Stimulated activated CD4-positive, alpha-beta T cell treated with anti-CD3 and anti-CD28 coated beads, Interleukin-1b, Interleukin-23, amount 100 ng/mL, for 1 hour (primary cell): ENCODE data around the gene ADCY10.
"Not testable (repeated sequence)": the region's sequence is repeated elsewhere in the genome, so short reads cannot be mapped to it uniquely, and the experiment has no call there.

Experiments
- DNase-seq, 2 donors: peaks; one replicate each; pipeline ENCODE4 v3.0.0-alpha.2; 2020; ENCODE audit warnings: low read depth in 2 of 2

ADCY10 gene

DNA sequence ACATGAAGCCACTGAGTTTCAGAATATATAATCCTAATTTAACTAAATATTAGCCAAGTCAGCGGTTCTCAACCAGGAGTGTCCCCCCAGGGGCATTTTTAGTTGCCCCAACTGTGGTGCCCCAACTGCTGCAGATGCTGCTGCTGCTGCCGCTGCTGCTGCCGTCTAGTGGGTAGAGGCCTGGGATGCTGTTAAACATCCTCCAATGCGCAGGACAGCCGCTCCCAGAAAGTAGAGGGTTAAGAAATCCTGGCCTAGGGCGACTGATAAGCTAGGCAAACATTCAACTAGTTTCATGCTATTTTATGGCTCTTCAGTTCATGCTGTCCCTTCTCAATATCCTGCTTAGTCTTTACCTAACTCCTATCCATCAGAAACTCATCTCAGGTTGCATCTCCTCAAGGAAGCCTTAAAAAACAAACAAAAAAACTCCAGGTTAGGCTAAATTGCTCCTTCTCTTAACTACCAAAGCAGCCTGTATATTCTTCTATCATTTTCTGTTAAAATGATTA, 12.6 kb upstream of the ADCY10 start:
- no peak for DNase-seq

DNA sequence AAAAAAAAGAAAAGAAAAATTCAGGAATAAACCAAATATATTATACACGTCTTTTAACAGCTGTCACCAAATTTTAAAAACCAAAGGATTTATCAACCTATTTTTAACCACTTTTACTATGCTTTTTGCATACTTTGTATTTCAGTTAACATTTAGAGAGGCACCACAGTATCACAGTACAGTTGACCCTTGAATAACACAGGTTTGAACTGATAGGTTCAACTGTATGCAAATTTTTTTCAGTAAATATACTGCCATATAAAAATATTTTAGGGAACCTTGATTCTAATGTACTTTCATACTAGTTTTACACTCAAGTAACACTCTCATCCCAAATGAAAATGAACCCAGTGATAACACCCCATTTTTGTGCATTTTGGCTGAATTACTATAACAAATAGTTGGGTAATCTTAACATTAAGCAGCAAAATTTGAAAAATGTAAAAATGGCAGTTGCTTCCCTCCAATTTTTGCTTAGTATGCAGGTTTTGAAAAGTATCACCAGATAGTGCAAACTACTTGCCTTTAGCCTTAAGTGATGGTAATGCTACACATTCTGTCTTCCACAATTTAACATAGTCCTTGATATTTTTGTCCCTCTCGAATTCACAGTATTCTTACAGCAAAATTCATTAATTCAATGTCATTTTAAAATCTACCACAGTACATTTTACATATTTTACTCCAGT, 10.8 kb upstream of the ADCY10 start:
- no peak for DNase-seq

DNA sequence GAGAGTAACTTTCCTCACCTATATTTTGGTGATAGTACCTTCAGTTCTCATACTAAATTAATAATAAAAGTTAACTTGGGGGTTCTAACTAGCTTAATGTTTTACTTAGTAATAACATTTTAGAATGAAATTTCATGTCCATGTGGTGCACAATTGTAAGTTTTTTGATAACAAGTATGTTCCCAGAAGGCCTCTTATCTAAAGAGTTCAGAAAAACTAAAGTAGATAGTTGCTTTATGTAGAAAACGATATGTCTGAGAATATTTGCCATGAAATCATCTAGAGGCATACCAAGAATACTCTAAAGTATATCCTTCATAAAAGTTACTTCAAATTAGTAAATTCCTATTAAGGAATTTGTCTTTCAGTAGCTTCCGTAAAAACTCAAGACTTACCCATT, 10.2 kb upstream of the ADCY10 start:
- no peak for DNase-seq

DNA sequence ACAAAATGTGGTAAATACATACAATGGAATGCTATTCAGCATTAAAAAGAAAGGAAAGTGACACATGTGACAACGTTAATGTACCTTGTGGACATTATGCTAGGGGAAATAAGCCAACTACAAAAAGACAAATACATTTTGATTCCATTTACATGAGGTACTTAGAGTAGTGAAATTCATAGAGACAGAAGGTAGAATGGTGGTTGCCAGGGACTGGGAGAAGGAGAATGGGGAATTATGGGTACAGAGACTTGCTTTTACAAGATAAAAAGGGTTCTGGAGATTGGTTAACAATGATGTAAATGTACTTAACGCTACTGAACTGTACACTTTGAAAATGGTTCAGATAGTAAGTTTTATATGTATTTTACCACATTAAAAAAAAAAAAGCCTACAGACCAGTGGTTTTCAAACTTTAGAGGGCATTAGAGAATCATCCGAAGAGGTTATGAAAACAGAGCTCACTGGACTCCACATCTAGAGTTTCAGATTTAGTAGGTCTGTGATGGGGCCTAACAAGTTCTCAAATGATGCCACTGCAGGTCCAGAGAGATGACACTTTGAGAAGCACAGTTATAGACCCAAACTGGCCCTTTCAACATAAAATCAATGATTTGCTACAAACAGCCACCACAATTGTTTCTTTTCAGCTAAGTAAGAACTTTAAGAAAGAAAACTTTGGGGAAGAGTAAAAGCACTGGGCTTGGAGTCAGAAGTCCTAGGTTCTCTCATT, 9.6 kb upstream of the ADCY10 start:
- DNase-seq = no peak

DNA sequence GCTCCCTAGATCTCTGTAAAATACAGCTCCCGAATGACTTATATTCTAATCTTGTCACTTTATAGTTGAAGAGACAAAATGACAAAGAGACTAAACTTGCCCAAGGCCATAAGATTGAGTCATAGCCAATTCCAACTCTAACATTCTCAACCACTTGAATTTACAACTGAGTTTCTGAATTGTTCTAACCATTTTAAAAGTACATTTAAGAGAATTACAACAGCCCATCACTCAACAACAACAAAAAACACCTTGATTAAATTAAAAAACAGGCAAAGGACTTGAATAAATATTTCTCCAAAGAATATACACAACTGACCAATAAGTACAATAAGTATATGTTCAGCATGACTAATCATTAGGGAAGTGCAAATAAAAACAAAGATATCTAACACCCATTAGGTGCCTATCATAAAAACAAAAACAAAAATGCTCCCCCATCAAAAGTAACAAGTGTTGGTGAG, 8.7 kb upstream of the ADCY10 start:
- no peak for DNase-seq

DNA sequence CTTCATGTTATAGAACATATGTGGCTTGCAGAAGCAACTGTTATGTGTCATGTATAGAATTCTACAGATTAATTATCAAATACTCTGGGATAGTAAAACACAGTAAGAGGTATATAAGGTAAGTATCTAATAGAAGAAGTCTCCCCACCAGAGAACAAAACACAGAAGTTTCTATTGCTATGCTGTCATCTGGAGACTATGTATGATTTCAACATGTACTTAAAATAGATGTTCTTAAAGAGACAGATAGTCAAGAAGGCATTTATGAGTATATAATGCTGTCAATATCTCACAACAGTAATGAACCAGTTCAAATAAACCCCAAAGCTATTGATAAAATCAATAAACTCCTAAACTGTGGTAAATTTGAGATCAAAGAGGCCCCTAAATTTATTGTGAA, 8.1 kb upstream of the ADCY10 start:
- no peak for DNase-seq

DNA sequence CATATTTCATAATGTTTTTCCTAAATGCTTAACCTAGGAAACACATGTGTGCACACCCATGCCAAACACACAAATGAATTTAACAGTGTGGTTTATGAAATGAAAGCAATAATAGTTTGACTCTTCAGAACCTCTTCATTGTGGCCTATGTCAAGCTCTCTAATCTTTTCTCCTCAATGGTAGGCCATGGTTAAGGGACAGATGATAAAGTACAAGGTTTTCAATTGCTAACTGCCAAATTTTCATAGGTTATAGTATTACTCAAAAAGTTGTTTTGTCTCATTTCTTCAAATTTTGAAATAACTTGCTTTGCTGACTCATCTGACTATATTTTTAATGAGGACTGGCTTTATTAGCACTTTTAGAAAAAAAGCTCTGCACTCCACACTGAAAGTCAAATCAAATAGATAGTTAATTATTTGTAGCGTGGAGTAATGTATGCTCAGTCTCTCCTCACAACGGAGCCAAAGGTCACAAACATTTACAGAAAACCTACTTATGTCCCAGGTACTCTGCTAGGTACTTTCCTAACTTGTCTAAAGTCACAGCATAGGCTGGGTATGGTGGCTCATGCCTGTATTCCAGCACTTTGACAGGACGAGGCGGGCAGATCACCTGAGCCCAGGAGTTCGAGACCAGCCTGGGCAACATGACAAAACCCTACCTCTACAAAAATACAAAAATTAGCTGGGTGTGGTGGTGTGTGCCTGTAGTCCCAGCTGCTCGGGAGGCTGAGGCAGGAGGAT, 3.0 kb upstream of the ADCY10 start:
- no peak for DNase-seq

DNA sequence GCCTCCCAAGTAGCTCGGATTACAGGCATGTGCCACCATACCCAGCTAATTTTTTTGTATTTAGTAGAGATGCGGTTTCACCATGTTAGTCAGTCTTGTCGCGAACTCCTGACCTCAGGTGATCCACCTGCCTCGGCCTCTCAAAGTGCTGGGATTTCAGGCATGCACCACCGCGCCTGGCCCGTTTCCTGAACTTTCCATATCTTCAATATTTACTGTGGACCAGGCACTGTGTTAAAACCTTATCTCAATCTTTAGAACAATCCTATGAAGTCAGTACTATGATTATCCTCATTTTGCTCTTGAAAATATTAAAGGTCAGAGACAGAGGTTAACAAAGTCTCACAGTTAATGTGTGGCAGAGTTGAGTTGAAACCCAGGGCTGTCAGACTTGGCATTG, 1.6 kb upstream of the ADCY10 start:
- DNase-seq = no peak

DNA sequence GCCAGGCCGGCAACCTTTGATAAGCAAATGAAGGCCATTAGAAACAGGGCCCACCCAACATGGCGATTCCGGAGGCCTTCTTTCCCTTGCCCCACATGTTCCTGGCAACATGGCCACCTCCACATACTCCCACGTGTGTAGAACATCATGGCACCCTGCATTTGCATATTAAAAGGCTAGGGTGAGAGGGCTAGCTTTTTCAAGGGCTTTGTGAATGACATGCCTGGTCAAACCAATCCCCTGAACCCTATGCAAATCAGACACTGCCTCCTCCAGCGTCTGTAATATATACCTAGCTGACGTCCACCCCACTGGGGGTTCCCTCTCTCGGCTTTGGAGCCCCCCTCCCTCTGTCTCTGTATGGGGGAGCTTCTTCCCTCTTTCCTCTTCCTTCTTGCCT, 1.6 kb downstream of the ADCY10 start:
- no peak for DNase-seq

DNA sequence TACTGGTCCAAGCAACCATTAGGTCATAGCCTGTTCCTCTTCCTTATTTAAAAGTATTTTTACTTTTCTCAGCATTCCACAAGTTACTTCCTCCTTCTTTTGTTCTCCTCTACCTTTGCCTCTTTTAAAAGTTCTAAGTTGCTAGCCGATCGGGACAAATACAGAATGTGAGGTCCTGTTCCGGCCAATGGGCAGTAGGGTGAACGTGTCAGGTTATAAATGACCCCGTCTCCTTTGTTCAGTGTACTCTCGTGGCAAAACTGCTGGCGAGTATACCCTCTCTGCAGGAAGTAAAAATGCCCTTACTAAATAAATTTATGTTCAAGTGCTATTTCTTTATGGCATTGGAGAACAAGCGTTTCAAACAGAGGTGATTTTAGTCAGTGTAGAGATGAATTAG, 2.5 kb downstream of the ADCY10 start:
- DNase-seq = no peak

DNA sequence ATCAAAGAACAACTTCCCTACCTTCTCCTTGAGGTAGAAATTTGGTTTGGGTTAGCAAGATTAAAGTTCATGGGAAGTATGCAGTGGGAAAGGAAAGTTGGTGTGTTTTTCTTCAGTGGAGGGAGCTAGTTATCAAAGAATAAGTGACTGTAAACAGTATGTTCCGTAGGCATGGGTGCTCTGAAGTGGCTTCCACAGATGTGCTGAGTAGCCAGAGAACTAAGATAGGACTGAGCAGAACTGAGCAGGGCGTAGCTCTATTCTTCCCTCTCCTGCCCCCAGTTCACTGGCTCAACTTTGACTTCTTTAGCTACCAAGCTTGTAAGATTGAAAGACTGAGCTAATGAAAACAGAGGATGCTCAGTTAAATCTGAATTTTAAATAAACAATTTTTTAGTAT, 3.4 kb downstream of the ADCY10 start:
- no peak for DNase-seq

DNA sequence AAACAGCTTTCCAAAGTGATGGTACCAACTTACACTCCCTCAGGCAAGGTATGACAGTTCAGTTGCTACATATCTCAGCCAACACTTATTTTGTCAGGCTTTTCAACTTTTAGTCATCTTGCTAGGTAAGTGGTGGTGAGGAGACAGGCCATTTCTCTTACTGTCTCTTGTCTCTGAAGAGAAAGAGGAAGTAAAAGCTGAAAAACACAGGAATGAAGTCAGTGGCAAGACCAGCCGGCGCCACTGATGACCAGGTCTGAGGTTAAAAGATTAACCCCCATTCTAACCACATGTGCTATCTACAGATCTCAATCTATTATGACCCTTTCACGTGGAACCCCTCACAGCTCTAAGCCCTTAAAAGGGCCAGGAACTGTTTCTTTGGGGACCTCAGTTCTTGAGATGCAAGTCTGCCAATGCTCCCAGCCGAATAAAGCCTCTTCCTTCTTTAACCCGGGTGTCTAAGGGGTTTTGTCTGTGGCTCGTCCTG, 4.2 kb downstream of the ADCY10 start:
- no peak for DNase-seq

DNA sequence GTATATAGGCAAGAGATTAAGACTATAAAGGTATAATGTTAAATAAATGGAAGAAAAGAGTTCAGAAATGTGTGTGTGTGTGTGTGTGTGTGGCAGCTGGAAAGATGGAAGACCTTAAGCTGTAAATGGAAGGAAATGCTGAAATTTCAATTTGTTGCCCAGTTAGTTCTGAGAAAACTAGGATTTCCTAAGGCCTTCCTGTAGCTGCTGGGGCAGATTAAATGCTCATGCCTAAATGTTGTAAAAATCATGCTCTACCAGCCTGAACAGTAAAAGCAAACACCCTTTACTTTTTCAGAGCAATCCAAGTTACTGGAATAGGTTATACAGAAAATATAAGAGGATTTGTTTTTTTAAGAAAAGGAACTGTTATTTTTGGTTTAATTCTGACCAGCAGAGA, 8.3 kb downstream of the ADCY10 start:
- DNase-seq = no peak

DNA sequence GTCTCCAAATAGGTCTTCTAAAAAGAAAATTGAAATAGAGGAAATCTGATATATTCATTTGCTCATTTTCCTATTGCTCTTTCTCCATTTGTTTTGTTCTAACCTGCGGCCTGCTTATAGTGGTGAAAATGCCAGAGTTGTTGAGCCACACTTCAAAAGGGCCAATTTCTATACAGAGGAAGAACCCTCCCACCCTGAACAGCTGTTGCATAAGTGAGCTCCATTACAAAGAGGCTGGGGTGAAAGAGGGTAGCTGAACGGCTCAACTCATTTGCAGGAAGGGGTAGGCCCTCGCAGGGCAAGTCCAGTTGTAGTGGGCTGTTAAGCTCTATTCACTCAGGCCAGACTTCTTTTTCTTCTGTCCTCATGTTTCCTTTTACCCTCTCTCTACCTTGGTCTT, 8.8 kb downstream of the ADCY10 start:
- DNase-seq = no peak

DNA sequence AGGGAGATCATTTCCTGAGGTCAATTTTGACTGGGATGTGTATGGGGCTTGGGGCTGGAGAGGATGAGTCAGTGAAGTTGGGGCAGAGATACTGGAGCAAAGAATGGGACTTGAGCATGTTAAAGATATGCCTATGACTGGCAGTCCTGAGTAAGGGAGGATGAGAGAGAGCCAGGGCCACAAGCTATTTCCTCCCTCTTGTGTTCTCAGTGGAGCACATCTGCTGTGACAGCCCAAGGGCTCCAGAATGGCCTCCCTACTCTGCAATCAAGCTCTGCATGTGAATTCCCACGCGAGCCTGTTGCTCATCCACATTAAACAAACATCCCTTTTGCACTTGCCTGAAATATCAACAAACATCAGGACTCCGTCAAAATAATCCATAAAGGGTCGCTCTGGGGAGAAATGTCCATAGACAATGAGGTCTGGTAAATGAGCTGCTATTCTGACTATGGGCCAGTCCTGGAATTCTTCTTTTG, 9.2 kb downstream of the ADCY10 start:
- no peak for DNase-seq

DNA sequence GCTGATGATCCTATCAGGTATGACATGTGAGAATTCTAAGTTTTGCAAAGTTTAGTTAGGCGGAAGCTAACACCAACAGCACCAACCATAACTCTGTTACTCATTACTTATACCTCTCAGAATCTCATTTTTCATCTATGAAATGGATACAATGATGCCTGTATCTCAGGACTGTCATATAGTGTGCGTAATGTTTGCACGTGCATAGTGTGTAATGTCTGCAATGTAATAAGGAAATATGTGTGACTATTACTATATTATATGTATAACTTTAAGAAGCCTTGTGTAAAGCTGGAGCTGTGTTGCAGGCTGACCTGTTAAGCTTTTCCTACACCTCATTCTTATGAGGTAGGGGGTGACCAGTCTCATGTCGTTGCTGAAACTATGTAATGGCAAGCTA, 13.0 kb downstream of the ADCY10 start:
- no peak for DNase-seq

DNA sequence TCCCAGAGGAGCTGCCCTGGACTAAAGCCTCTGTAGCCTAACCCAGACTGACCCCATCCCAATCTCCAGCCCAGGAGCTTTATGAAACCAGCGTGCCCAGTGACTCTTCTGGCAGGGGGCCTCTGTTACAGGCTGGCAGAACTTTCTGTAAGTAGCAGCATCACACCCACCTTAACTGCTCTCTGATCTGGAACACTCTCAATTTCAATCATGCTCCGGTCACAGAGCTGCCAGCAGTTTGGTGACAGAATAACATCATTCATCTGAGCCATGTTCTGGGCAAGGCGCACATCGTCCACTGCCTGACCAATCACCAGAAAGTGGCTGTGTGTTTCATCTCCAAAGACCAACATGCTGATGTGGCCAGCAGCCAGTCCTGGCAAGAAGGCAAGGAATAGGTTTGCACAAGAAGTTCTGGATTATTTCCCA, 14.7 kb downstream of the ADCY10 start:
- no peak for DNase-seq

DNA sequence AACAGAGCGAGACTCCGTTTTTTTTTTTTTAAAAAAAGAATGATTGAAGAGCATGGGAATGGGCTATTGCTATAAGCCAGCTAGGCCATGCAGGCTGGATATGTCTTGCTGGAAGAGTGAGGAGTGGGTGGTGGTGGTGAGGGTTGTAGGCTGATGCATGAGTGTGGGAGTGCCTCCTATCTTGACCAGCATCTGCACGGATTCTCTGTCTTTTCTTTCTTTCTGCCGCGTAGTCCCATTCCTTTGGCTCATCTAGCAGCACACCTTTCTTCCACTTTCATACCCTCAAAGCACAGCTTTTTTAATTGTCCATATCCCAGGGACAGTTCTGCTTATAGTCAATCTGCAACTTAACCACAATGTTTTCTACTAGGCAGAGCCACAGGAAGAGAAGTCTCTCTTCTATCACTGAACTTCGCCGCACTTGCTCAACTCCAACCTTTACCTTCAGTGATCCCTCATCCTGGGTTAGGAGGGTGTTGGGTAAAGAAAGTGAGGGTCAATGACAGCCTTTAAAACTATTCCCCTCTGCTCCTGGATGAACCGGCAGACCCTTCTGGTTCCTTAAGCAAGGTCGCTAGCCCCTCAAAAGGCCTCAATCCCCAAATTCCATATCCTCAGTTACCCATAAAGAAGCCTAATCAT, 15.2 kb downstream of the ADCY10 start:
- no peak for DNase-seq

DNA sequence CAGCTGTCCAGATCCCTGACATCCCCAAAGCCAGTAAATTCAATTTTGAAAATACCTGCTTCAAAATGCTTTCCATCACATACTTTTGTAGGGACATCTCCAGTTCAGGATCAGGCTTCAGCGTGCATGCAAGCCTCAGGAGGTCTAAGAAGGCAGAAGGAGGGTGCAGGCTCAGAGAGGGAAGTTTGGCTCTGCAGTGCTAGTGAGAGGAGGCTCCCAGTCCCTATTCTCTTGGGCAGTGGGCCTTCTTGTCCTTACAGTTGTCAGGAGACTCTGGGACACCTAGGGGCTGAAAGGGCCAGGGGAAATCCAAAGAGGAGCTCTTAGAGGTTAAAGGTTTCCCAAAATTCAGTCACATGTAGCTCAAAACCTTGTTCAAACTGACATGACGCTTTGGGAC, 20.1 kb downstream of the ADCY10 start:
- DNase-seq = no peak

DNA sequence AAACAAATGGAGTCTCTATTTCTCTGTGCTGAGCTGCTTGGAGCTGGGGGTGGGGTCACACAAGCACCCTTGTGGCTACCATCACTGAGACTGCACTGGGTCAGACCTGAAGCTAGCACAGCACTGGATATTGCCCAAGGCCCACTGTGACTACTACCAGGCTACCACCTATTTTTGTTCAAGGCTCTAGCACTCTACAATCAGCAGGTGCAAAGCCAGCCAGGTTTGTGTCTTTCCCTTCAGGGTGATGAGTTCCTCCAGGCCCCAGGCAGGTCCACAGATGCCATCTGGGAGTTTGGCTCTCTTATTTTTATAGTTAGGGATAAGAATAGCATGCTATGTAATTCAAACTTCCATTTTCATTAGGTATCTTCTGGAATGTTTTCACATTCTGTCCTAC, 23.5 kb downstream of the ADCY10 start:
- no peak for DNase-seq

DNA sequence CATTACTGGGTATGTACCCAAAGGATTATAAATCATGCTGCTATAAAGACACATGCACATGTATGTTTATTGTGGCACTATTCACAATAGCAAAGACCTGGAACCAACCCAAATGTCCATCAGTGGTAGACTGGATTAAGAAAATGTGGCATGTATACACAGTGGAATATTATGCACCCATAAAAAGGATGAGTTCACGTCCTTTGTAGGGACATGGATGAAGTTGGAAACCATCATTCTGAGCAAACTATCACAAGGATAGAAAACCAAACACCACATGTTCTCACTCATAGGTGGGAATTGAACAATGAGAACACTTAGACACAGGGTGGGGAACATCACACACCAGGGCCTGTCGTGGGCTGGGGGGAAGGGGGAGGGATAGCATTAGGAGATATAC, 26.7 kb downstream of the ADCY10 start:
- not testable (repeated sequence) for DNase-seq

DNA sequence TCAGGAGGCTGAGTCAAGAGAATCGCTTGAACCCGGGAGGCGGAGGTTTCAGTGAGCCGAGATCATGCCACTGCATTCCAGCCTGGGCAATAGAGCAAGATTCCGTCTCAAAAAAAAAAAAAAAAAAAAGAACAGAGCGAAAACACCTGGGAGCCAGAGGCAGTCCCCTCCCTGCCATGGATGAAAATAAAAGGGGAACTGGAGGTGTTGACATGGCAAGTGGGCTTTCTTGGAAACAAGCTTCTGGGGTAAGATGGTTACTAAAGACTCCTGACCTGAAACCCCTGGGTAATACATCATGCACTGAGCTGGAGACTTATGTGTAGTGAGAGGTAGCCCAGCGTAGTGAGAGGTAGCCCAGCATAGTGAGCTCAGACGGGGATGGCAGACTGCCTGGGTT, 31.6 kb downstream of the ADCY10 start:
- no peak for DNase-seq
